HG03354 (cell line): ENCODE results near the gene TRABD2B.

Experiments
- ATAC-seq: cut with Tn5 transposase; IDR thresholded peaks from one replicate; pipeline ENCODE4 v1.9.1; 2021; ENCODE audit warnings: mild to moderate bottlenecking; ENCODE audit not compliant: unreplicated experiment, poor library complexity, severe bottlenecking

The TRABD2B gene

GRCh38 chr1:47725992-47726855 lies 271.0 kb downstream of the TRABD2B start:
- ATAC-seq, result peak; percentile 93

- no peak for ATAC-seq
Measured at GRCh38 chr1:47725511-47725991, 271.6 kb downstream of the TRABD2B start.

DNA sequence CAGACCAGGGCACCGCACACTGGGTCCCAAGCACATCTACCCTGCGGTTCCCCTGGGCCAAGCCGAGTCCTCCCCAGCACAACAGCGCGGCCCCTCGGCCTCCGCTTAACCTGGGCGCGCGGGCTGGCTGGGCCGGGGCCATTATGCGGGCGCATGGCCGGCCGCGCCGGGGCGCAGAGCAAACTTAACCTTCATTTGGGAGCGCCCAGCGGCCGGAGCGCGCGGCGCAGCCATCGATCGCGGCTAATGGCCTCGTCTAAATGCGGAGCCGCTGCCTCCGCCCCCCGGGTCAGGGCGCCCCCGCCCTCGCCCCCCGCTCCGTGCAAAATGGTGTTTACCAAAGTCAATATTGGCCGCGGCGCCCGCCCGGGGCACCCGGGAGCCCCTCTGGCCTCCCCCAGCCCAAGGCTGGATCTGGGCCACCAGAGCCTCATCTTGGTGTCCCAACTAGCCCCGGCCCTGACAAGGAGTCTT lies 272.1 kb downstream of the TRABD2B start:
- ATAC-seq, result no peak

DNA sequence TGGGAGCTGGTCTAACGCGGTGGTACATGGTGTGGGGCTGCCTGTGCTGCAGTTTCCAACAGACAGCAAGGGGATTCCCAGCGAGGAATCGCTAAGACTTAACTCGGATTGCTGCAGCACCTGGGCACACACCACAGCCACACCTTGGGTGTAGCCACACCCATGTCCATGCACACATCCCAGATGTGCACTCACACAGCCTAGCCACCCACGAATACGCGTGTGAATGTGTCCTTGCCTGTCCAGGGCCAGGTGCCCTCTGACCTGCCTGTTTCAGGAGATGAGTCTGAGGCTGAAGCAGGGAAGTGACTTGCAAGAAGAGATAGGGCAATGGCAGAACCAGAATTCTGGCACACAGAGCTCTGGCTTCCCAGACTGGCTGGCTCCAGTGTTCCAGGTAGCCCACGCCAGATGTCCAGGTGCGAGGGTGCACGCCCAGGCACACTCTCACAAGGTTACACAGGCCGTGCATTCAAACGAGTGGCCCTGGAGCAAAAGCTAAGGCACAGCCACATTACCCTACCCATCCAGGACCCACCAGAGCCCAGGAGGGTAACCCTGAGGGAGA lies 272.7 kb downstream of the TRABD2B start:
- ATAC-seq, result no peak

DNA sequence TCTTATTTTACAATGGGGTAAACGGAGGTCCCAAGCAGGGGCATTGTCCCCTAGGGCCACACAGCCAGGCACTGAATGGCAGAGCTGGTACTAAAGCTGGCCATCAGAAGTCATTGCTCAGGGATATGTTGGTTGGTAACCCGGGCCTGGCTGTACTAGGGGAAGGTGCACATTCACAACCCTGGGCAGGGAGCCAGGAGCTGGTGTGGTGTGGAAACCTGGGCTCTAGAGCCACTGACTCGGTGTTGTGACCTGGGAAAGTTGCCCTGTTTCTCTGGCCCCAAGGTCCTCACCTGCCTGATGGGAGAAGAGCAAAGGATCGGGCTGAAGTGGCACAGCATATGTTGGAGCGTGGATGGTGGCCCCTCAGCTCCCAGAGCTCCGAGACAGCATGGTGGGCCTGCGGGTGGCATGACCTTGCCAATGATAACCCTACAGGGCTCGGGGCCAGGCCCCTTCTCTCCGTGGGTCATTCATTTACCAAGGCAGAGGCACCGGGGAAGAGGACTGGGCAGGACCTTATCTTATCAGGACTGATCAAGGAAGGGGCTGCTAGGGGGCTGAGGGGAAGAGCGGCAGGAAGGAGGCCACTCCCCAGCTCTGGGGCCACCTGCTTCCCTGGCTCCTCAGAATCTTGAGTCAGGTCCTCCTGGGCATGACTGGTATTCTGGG lies 274.1 kb downstream of the TRABD2B start:
- ATAC-seq, result no peak

- ATAC-seq, result no peak
Measured at GRCh38 chr1:47722101-47722500, 275.1 kb downstream of the TRABD2B start.

DNA sequence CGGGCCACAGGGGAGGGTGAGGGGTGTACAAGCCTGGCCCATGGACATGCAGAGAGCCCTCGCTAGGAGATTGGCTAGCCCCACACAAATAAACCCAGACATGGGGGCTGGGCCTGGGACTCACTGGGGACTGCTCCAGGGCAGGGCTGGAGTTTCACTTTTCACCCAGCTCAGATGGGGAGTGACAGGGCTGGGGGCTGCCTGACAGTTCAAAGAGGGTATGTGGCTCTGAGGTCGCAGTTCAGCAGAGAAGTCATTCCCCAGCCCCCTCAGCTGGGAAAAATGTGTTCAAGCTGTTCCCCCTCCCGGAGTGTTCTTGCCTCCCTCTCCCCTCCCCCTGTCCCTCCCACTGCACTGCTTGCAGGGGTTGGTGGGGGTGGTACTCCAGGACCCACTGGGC lies 277.1 kb downstream of the TRABD2B start:
- no peak for ATAC-seq

DNA sequence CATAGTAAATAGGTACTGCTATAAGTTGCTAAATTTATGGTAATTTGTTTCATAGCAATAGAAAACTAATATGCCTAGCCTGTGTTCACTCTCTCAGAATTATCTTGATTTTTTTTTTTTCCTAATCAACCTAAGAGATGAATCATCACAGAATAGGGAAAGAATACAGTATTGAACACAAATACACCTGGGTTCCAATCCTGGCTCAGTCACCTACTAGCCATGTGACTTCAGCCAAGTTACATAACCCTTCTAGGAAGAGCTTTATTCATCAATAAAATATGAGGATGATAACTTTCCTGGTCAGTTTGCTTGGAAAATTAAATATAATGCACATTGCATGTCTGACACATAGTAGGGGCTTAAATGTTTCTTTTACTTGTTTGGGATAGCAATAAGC lies 279.8 kb downstream of the TRABD2B start:
- ATAC-seq, result no peak

DNA sequence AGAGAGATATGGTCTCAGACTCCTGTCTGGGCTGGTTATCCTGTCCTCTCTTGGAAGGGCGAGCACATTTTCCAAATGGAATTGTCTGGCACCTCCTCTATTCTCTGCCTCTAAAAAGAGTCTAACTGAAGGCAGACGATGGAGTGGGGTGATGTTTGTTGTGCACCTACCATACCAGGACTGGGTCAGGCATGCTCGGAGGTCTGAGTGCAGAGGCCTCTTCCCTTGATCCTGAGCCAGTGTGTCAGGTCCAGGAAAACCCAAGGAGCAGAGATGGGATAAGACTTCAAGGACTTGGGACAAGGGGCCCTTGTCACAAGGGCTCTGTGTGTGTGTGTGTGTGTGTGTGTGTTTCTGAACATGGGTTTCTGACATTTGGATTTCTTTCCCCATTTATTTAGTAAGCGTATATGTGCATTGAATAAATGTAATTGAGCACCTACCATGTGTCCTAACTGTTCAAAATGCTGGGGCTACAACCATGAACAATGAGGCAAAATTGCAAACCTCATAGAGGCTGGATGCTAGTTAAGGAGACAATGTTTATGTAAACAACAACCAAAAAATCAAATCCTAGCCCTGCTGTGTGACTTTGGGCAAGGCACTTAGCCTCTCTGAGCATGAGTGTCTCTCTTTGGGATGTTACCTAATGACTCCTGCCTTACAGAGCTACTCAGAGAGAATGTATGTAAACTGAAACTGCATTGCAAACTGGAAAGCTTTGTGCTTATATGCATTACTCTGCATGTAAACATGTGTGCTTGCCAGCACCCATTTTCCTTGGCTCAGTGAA lies 283.0 kb downstream of the TRABD2B start:
- ATAC-seq, result no peak

- ATAC-seq, result no peak
Measured at GRCh38 chr1:47713333-47713953, 283.7 kb downstream of the TRABD2B start.

- ATAC-seq, result no peak
Measured at GRCh38 chr1:47712596-47713299, 284.4 kb downstream of the TRABD2B start.

DNA sequence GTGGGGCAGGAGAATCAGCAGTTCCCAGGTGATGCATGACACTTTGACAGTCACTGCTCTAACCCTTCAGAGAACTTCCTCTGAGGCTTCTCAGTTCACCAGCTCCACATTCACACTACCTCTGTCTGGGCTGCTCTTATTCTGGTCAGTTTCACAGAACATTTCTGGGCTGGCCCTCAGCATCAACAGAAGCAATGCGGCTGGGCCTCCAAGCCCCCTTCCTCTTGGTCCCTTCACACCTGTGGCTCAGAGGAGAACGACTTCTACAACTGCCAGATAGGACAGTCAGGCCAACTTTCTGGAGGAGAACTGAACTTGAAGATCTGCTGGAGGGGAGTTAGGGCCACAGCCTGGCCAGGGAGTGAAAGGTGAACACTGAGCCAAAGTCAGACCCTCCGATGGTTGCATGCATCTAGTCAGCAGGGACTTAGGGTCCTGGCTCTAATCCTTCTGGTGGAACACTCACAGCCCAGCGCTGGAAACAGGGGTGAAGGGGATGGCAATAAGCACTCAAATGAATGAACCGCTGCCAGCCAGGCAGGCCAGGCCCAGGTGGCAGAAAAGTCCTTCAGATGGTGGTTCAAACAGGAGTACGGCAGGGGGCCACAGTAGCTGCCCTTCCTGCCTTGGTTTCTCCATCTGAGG lies 285.2 kb downstream of the TRABD2B start:
- ATAC-seq, result no peak

DNA sequence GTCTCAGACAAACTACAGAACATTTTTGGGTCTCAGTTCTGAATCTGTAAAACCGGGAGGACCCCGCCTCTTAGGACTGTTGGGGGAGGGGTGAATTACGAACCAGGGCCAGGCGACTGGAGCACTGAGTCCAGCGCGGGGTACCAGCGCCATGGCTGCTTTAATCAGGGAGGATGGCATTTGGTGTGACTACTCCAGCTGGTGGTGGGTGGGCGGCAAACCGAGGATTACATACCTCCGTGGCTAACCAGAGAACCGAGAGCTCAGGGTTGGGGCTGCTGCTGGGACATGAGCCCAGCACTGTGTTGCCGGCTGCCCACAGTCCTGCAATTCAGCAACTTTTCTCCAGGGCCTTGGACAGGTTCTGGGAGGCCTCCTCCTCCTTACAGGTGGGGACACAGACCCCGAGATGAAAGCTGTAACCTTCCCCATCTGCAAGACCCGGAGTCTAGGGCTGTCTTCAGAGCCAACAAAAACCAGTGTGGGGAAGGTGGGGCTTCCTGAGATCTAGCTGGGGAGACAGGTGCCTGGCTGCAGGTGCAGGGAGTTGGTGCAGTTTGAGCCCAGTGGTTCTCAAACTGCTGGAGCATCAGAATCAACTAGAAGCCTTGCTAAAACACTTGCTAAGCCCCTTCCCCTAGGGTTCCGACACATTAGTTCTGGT lies 285.9 kb downstream of the TRABD2B start:
- ATAC-seq, result no peak
